B cell (primary cell): ENCODE measurements around the gene PIK3R1. TPM values are rescaled to one million over a fixed set of nuclear protein-coding genes. Genes with fewer than 3 reads are reported as not detected.

Experiments used
- ATAC-seq: fragments of 200-7000 bp; cut with Tn5 transposase; one replicate; pipeline ENCODE4 v1.10.0; 2021; ENCODE audit warnings: low read depth, mild to moderate bottlenecking, moderate number of reproducible peaks, moderate library complexity
- CTCF ChIA-PET: fragments of 350-600 bp; sonication (Branson Sonifier 250); formaldehyde crosslinking; loops from one replicate; lab custom pipeline; 2021; ENCODE audit warnings: antibody characterized with exemption, inconsistent platforms; lab: Charles Lee
- POLR2A ChIA-PET: fragments of 350-600 bp; sonication (Branson Sonifier 250); formaldehyde crosslinking; loops from one replicate; lab custom pipeline; 2021; ENCODE audit warnings: antibody characterized with exemption; lab: Charles Lee
- DNase-seq: peaks from one replicate; pipeline ENCODE4 v3.0.0; 2013
- H2AFZ ChIP-seq: 2 replicates; pipeline ENCODE4 v1.6.1; 2012; ENCODE audit warnings: mild to moderate bottlenecking, low read depth, low read length; ENCODE audit not compliant: insufficient read depth, poor library complexity, severe bottlenecking
- H3K27ac ChIP-seq, 2 donors: 1 replicate in 1 of 2; 2 replicates in 1 of 2; pipeline ENCODE4 v1.5.1; 2012 to 2013; ENCODE audit warnings: low read length in 2 of 2, mild to moderate bottlenecking in 2 of 2, moderate library complexity in 1 of 2
- H3K27me3 ChIP-seq, 4 experiments: fragments of 200-600 bp in 1 of 4; sonication (generic) in 1 of 4; replicated peaks in 1 of 4; 1 replicate in 2 of 4; 2 replicates in 2 of 4; pipeline versions ENCODE4 v1.6.1 to v1.7.0; 2013 to 2016; ENCODE audit warnings: low read length in 3 of 4, mild to moderate bottlenecking in 2 of 4, mixed read lengths in 1 of 4, moderate library complexity in 1 of 4; ENCODE audit not compliant: insufficient read depth in 4 of 4, control insufficient read depth in 3 of 4; ENCODE audit errors: control extremely low read depth in 1 of 4
- H3K36me3 ChIP-seq, 2 experiments: replicated peaks in 1 of 2; 1 replicate in 1 of 2; 2 replicates in 1 of 2; pipeline versions ENCODE4 v1.6.1 to v1.7.1; 2013; ENCODE audit warnings: low read length in 1 of 2; ENCODE audit not compliant: insufficient read depth in 2 of 2, control insufficient read depth in 1 of 2; ENCODE audit errors: control extremely low read depth in 1 of 2, extremely low read depth in 1 of 2
- H3K4me1 ChIP-seq, 2 donors: fragments of 200-600 bp in 1 of 2; sonication (generic) in 1 of 2; 1 replicate in 1 of 2; 2 replicates in 1 of 2; pipeline versions ENCODE4 v1.5.1 to v1.6.1; 2013 to 2017; ENCODE audit warnings: low read length in 2 of 2; ENCODE audit not compliant: control insufficient read depth in 2 of 2, insufficient read depth in 2 of 2
- H3K4me2 ChIP-seq: replicated peaks from 2 replicates; pipeline ENCODE3; 2012; ENCODE audit warnings: mild to moderate bottlenecking, low read depth, low read length; ENCODE audit not compliant: poor library complexity, severe bottlenecking
- H3K4me3 ChIP-seq, 5 experiments: fragments of 200-600 bp in 1 of 5; sonication (generic) in 1 of 5; 1 replicate in 3 of 5; 2 replicates in 2 of 5; pipeline versions ENCODE4 v1.5.1 to v1.7.0; 2011 to 2016; ENCODE audit warnings: low read length in 4 of 5, mild to moderate bottlenecking in 4 of 5, low read depth in 2 of 5, control low read depth in 1 of 5, moderate library complexity in 1 of 5; ENCODE audit not compliant: insufficient read depth in 1 of 5; ENCODE audit errors: control extremely low read depth in 1 of 5, extremely low read depth in 1 of 5
- H3K79me2 ChIP-seq: fragments of 200-600 bp; sonication (generic); one replicate; pipeline ENCODE4 v1.6.0; 2016; ENCODE audit warnings: low read length; ENCODE audit not compliant: control insufficient read depth, insufficient read depth
- H3K9ac ChIP-seq: fragments of 200-600 bp; sonication (generic); 2 replicates; pipeline ENCODE4 v1.6.1; 2017; ENCODE audit warnings: mild to moderate bottlenecking, low read length, moderate library complexity
- H3K9me3 ChIP-seq, 3 donors: one replicate each; pipeline versions ENCODE4 v1.6.1 to v1.7.1; 2013; ENCODE audit warnings: low read length in 2 of 3; ENCODE audit not compliant: control insufficient read depth in 2 of 3, insufficient read depth in 1 of 3; ENCODE audit errors: control extremely low read depth in 1 of 3
- H4K20me1 ChIP-seq: 2 replicates; pipeline ENCODE4 v1.6.0; 2012; ENCODE audit warnings: mild to moderate bottlenecking, low read length; ENCODE audit not compliant: insufficient read depth, control insufficient read depth, poor library complexity, severe bottlenecking
- H3K27ac Mint-ChIP-seq: one replicate; pipeline ENCODE4 v1.8.0; 2021; ENCODE audit warnings: mixed read lengths
- H3K27me3 Mint-ChIP-seq: one replicate; pipeline ENCODE4 v1.8.0; 2021; ENCODE audit warnings: mixed read lengths
- H3K4me1 Mint-ChIP-seq: one replicate; pipeline ENCODE4 v1.8.0; 2021; ENCODE audit warnings: mixed read lengths
- H3K4me3 Mint-ChIP-seq: one replicate; pipeline ENCODE4 v1.8.0; 2021; ENCODE audit warnings: mixed read lengths
- H3K9me3 Mint-ChIP-seq: one replicate; pipeline ENCODE4 v1.8.0; 2022; ENCODE audit warnings: mixed read lengths; ENCODE audit not compliant: insufficient read depth
- CTCF ChIP-seq: fragments of 200-600 bp; IDR thresholded peaks from one replicate; pipeline ENCODE4 v1.8.0; 2022; ENCODE audit warnings: antibody characterized with exemption, mild to moderate bottlenecking
- EZH2 ChIP-seq: IDR thresholded peaks from 2 replicates; pipeline ENCODE4 v1.6.1; 2012; ENCODE audit warnings: borderline replicate concordance, low read depth, mild to moderate bottlenecking, moderate library complexity, low read length; ENCODE audit not compliant: insufficient read depth, poor library complexity, severe bottlenecking
- WGBS: methylation state at CpG from one replicate; pipeline ENCODE4 v1.1.5; 2013; ENCODE audit warnings: missing lambda C conversion rate; ENCODE audit not compliant: insufficient coverage; 5-methylcytosine and 5-hydroxymethylcytosine counted together
- intact Hi-C: fragments of 100-400 bp; cut with micrococcal nuclease; formaldehyde crosslinking; loops from one replicate; pipeline ENCODE4 v1.10.0; 2022
- polyA plus RNA-seq: library from polyadenylated mRNA; depleted of rRNA; stranded (reverse); fragments of >200 nt; gene quantifications from 2 replicates; pipeline ENCODE4 v1.2.3, GENCODE V29; 2012
- total RNA-seq, 2 donors: library from RNA; stranded (reverse); fragments of 120-200 nt in 1 of 2; gene quantifications; 1 replicate in 1 of 2; 2 replicates in 1 of 2; pipeline versions ENCODE4 v1.2.3 to v1.2.4, GENCODE V29; 2013 to 2022

Gene PIK3R1
- total and polyA plus RNA-seq, 2 donors (not counting 1 experiment from before 2014, with no cell fraction given) = 5.6 to 63.8 TPM

GRCh38 chr5:68172314-68172713 is 43.2 kb upstream of the PIK3R1 start:
- no peaks in the 10 kb centered on the region for H4K20me1 ChIP-seq
- no peak overlapping the region for H2AFZ ChIP-seq
- H3K79me2 ChIP-seq = no peaks in the 10 kb centered on the region
- Mint-ChIP-seq H3K4me1 (no peaks in the 10 kb centered on the region), H3K27ac (no peak overlapping the region), H3K9me3 (no peaks in the 10 kb centered on the region), H3K4me3 (no peak overlapping the region), H3K27me3 (no peaks in the 10 kb centered on the region)
- WGBS = 79% methylated on average over 2 of the region's 2 CpGs
- DNase-seq (no peak), ATAC-seq (no peak)
- H3K27me3 ChIP-seq = no peaks in the 10 kb centered on the region
- TF ChIP-seq EZH2 = no peak
- no peak for TF ChIP-seq CTCF
- no peaks in the 10 kb centered on the region for H3K9me3 ChIP-seq
- no peak overlapping the region for H3K9ac ChIP-seq
- CTCF ChIA-PET = no interaction called here
- H3K4me1 ChIP-seq = no peaks in the 10 kb centered on the region
- H3K4me3 ChIP-seq = no peak overlapping the region
- POLR2A ChIA-PET = no interaction called here
- intact Hi-C loops = no loop called here
- no peak overlapping the region for H3K4me2 ChIP-seq
- no peaks in the 10 kb centered on the region for H3K36me3 ChIP-seq
- H3K27ac ChIP-seq = no peak overlapping the region

- no peaks in the 10 kb centered on the region for H3K9me3 Mint-ChIP-seq
- POLR2A ChIA-PET = no interaction called here
- no CpG with 5 or more reads among the region's 3 CpGs for WGBS
Observed at GRCh38 chr5:68173007-68173406, 42.5 kb upstream of the PIK3R1 start.

More at GRCh38 chr5:68173007-68173406, 42.5 kb upstream of the PIK3R1 start:
- Histone ChIP-seq H3K9ac (no peak overlapping the region), H3K4me3 (no peak overlapping the region), H3K4me2 (no peak overlapping the region), H3K4me1 (no peaks in the 10 kb centered on the region), H3K27ac (no peak overlapping the region), H2AFZ (no peak overlapping the region), H3K36me3 (no peaks in the 10 kb centered on the region), H3K27me3 (no peaks in the 10 kb centered on the region), H3K9me3 (no peaks in the 10 kb centered on the region), H4K20me1 (no peaks in the 10 kb centered on the region), H3K79me2 (no peaks in the 10 kb centered on the region)
- TF ChIP-seq EZH2 (no peak), CTCF (no peak)
- CTCF ChIA-PET = no interaction called here
- ATAC-seq (no peak), DNase-seq (no peak)
- no peaks in the 10 kb centered on the region for H3K4me1 Mint-ChIP-seq
- no peak overlapping the region for H3K4me3 Mint-ChIP-seq
- H3K27me3 Mint-ChIP-seq = no peaks in the 10 kb centered on the region
- intact Hi-C loops = no loop called here
- no peak overlapping the region for H3K27ac Mint-ChIP-seq
